NCI-H345 treated with DMSO at 0.1 percent for 48 hours (cell line): ENCODE data around the gene HELT.
"Not testable (repeated sequence)": the region's sequence is repeated elsewhere in the genome, so short reads cannot be mapped to it uniquely, and the experiment has no call there.

Experiments
- DNase-seq: peaks from one replicate; lab custom pipeline; 2025; ENCODE audit not compliant: unreplicated experiment; lab: John Stamatoyannopoulos, UW

HELT gene

GRCh38 chr4:185036019-185036418, 17.7 kb downstream of the HELT start:
- DNase-seq: no peak

- no peak for DNase-seq
These were observed 18.6 kb downstream of the HELT start for GRCh38 chr4:185036842-185037241.

- DNase-seq: peak; percentile 38
These were observed 21.4 kb downstream of the HELT start for GRCh38 chr4:185039508-185040273.

GRCh38 chr4:185040523-185040922, 22.2 kb downstream of the HELT start:
- no peak for DNase-seq

GRCh38 chr4:185050286-185050685, 32.0 kb downstream of the HELT start:
- not testable (repeated sequence) for DNase-seq

DNA sequence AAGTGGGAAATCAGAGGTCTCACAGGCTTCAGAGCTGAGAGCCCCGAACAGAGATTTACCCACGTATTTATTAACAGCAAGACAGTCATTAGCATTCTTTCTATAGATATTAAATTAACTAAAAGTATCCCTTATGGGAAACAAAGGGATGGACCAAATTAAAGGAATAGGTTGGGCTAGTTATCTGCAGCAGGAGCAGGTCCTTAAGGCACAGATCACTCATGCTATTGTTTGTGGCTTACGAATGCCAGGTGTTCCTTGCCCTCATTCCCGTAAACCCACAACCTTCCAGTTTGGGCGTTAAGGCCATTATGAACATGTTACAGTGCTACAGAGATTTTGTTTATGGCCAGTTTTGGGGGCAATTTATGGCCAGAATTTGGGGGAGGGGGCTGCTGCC, 33.0 kb downstream of the HELT start:
- DNase-seq: not testable (repeated sequence)

GRCh38 chr4:185053746-185054145, 35.5 kb downstream of the HELT start:
- no peak for DNase-seq

- DNase-seq: no peak
These were observed 36.0 kb downstream of the HELT start for GRCh38 chr4:185054272-185054671.

DNA sequence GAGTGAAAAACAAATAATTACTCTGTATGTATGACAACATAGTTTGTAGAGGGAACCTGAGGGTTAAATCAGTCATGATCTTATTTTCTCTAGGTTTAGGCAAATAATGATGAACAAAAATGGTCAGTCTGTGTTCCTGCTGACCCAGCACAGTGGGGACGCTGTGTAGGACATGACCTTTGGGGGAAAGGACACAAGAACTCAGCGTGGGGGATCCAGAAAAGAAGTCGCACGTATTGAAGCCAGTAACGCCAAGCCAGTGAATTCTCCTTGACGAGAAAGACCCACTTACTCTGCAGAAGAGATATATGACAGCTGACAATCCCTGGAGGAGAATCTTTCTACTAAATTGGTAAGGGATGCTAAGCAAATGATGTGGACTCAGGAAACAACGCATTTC, 36.6 kb downstream of the HELT start:
- DNase-seq: no peak

DNA sequence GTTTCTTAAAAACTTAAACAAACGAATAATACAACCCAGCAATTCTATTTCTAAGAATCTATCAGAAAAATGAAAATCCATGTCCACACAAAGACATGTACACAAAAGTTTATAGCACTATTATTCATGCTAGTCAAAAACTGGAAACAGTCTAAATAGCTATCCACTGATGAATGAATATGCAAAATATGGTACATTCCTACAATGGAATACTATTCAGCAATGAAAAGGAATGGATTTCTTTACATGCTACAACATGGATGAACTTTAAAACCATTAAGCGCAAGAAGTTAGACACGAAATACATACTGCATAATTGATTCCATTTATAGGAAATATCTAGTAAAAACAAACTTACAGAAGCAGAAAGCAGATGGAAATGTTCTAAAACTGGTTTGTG, 43.3 kb downstream of the HELT start:
- DNase-seq: no peak

GRCh38 chr4:185062606-185063005, 44.3 kb downstream of the HELT start:
- no peak for DNase-seq

DNA sequence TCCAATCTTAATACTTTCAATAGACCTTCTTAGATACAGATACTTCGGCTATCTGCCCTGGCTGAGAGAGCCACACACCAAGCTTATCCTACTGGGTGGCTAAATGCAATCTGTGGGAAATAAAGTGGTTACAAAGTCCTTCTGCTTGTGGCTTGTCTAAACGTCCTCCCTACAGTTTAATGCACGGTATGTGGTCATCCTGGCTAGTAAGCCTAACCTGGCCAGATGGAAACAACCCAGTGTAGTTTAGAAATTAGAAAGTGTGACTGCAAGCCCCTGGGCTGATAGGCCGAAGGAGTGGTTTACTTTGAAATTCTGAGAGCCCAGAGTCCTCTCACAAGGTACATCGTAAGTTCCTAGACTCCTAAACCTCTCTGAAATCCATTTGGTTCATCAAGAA, 47.9 kb downstream of the HELT start:
- no peak for DNase-seq

DNA sequence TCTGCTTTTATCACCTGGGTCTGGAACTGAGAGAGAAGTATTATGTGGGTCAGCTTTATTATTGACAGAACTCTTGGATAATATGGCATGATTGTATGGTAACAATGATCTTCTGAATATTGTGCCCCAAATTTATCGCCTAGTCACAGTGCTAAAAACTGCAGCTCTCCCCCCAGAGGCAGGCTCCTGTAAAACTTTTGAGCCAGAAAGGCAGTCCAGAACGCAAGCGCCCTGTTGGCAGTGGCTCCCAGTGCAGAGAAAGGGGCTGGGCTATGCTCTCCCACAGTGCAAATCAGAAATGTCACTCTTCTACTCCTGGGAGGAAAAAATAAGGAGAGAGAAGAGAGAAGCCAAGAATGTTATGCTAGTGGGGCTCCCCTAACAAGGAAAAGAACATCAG, 50.5 kb downstream of the HELT start:
- no peak for DNase-seq
